RWPE2 (cell line): Measurements from ENCODE around the gene LRIG3.

Experiments
- ATAC-seq: fragments of 200-7000 bp; cut with Tn5 transposase; 3 replicates; pipeline ENCODE4 v1.9.1; 2021; ENCODE audit warnings: low read depth
- DNase-seq: peaks from one replicate; pipeline ENCODE4 v3.0.0-alpha.2; 2020; ENCODE audit warnings: low spot score
- H3K27ac ChIP-seq: fragments of 450-650 bp; 2 replicates; pipeline ENCODE4 v1.5.1; 2017; ENCODE audit warnings: mild to moderate bottlenecking; ENCODE audit not compliant: poor library complexity, severe bottlenecking
- H3K27me3 ChIP-seq: fragments of 250-450 bp; sonication (Bioruptor Pico); 2 replicates; pipeline ENCODE4 v1.5.1; 2021; ENCODE audit warnings: mild to moderate bottlenecking, moderate library complexity; ENCODE audit not compliant: insufficient read depth, poor library complexity, severe bottlenecking
- H3K36me3 ChIP-seq: fragments of 250-450 bp; sonication (Bioruptor Pico); 2 replicates; pipeline ENCODE4 v1.5.1; 2020; ENCODE audit warnings: low read depth, mild to moderate bottlenecking, moderate library complexity
- H3K4me1 ChIP-seq: fragments of 250-450 bp; sonication (Bioruptor Pico); 2 replicates; pipeline ENCODE4 v1.5.1; 2021; ENCODE audit warnings: mild to moderate bottlenecking, moderate library complexity; ENCODE audit not compliant: insufficient read depth, poor library complexity, severe bottlenecking
- H3K4me3 ChIP-seq: fragments of 250-450 bp; sonication (Bioruptor Pico); 2 replicates; pipeline ENCODE4 v1.5.1; 2021; ENCODE audit warnings: mild to moderate bottlenecking, moderate library complexity; ENCODE audit not compliant: severe bottlenecking
- H3K9me3 ChIP-seq: fragments of 250-450 bp; sonication (Bioruptor Pico); 2 replicates; pipeline ENCODE4 v1.5.1; 2021; ENCODE audit warnings: mild to moderate bottlenecking, moderate library complexity; ENCODE audit not compliant: severe bottlenecking
- CTCF ChIP-seq: fragments of 450-650 bp; IDR thresholded peaks from one replicate; pipeline ENCODE4 v1.5.1; 2017; ENCODE audit warnings: mild to moderate bottlenecking, moderate library complexity; ENCODE audit not compliant: poor library complexity, severe bottlenecking

LRIG3 gene

DNA sequence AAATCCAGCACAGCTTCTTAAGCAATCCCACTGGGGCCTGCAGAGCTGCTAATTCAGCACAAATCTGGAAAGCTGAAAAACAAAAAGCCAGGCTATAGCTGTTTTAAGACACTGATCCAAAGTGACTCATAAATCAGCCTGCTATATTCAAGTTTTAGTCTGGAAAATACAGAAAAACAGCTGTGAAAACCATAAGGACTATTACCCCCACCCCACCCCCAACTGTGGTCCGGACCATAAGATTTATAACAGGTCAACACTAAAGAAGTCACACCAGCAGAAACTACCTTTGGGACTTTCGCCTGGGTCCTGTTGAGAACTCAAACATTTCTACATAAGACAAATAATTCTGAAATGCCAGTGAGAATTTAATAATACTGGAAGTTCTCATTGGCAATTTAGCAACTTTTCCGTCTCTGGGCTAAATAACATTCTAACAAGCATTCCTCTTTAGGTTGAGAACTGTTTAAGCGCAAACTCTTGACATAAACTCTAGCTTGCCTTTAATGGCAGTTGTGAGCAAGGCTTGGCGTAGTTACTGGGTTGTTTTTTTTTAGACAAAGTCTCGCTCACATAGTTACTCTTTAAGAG lies 3.3 kb downstream of the LRIG3 start:
- no peak for TF ChIP-seq CTCF
- Histone ChIP-seq H3K27me3 (no peaks in the 10 kb centered on the region), H3K9me3 (no peaks in the 10 kb centered on the region), H3K4me1 (peaks cover 27% of the 10 kb centered on the region), H3K36me3 (peaks cover 22% of the 10 kb centered on the region), H3K27ac (peak overlapping the region; percentile 81), H3K4me3 (peak overlapping the region; percentile 51)
- DNase-seq, result no peak
- no peak for ATAC-seq

- DNase-seq, result no peak
- H3K4me1 ChIP-seq, result peaks cover 22% of the 10 kb centered on the region
- peak overlapping the region; percentile 51 for H3K4me3 ChIP-seq
- TF ChIP-seq CTCF, result no peak
- no peak for ATAC-seq
- peaks cover 31% of the 10 kb centered on the region for H3K36me3 ChIP-seq
- no peaks in the 10 kb centered on the region for H3K9me3 ChIP-seq
- H3K27ac ChIP-seq, result peak overlapping the region; percentile 81
- H3K27me3 ChIP-seq, result no peaks in the 10 kb centered on the region
Observed at GRCh38 chr12:58916161-58916621, 4.1 kb downstream of the LRIG3 start.

DNA sequence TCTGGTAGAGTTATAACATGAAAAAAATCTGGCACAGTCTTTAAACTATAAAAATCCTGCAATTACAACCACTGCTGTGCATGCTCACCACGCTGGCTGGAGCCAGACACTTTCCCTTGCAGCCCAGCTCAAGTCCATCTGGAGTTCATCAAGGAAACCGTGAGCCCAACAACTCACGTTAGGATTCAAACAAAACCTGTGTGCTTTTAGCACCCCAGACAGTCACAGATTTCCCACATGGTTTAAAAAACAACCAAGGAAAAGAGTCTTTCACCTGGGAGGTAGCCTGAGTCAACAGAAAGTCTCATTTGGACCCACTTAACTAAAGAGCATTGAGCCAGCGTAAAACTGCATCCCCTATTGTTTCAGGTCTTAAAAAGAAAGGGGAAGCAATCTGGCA lies 4.7 kb downstream of the LRIG3 start:
- H3K36me3 ChIP-seq, result peaks cover 36% of the 10 kb centered on the region
- no peak for DNase-seq
- H3K4me3 ChIP-seq, result peak overlapping the region; percentile 51
- peak overlapping the region; percentile 81 for H3K27ac ChIP-seq
- H3K9me3 ChIP-seq, result no peaks in the 10 kb centered on the region
- H3K4me1 ChIP-seq, result peaks cover 17% of the 10 kb centered on the region
- H3K27me3 ChIP-seq, result no peaks in the 10 kb centered on the region
- peak; percentile 26; the same call in 1 of the 3 replicates for ATAC-seq
- TF ChIP-seq CTCF, result no peak

DNA sequence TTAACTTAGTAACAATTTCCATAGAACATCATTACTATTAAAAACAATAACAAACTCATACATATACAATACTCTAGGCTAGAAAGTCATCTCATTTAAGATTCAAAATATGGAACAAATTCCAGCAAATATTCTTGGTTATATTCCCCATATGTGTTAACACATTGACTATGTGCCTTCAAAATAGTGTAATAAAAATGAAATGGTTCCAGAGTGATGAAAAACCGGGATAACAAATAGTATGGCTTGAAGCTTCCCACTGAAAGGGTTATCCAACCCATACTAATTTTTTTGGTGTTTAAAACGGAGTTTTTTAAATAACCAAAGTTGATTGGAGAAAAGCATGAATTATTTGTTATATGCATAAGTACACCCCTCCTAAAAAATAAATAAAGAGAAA lies 5.3 kb downstream of the LRIG3 start:
- Histone ChIP-seq H3K27ac (peak overlapping the region; percentile 81), H3K4me1 (peaks cover 16% of the 10 kb centered on the region), H3K27me3 (no peaks in the 10 kb centered on the region), H3K4me3 (peak overlapping the region; percentile 51), H3K9me3 (no peaks in the 10 kb centered on the region), H3K36me3 (peaks cover 38% of the 10 kb centered on the region)
- no peak for TF ChIP-seq CTCF
- ATAC-seq (no peak), DNase-seq (no peak)

DNA sequence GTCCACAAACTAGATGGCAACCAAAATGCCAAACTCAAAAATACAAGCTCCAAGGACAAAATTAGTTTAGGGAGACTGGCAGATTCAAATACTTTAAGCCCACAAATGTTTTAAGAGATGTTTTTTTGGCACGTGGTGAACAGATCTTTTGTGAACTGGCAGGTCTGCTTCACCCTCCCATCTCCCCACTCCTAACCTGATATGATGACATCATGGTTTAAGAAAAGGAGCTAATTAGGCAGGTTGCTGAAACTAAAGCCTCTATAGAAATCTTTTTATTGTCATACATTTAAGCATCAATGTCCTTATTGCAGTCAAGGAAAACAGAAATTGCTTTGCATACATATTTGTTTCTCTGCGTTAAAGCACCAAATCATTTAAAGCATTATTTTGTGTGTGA lies 5.8 kb downstream of the LRIG3 start:
- ATAC-seq (no peak), DNase-seq (no peak)
- H3K36me3 ChIP-seq, result peaks cover 44% of the 10 kb centered on the region
- no peaks in the 10 kb centered on the region for H3K9me3 ChIP-seq
- no peak overlapping the region for H3K27ac ChIP-seq
- H3K27me3 ChIP-seq, result no peaks in the 10 kb centered on the region
- peaks cover 16% of the 10 kb centered on the region for H3K4me1 ChIP-seq
- no peak overlapping the region for H3K4me3 ChIP-seq
- no peak for TF ChIP-seq CTCF
